ENCODE measurements around the gene ADTRP.
"Not testable (repeated sequence)": the region's sequence is repeated elsewhere in the genome, so short reads cannot be mapped to it uniquely, and the experiment has no call there.

The ADTRP gene

GRCh38 chr6:11688425-11688709, 90.2 kb downstream of the ADTRP start:
- DNase-seq, result no peak

GRCh38 chr6:11685481-11686093, 93.0 kb downstream of the ADTRP start:
- DNase-seq, result no peak

GRCh38 chr6:11684901-11685480, 93.6 kb downstream of the ADTRP start:
- no peak for DNase-seq

- DNase-seq, result no peak
These were observed 94.7 kb downstream of the ADTRP start for GRCh38 chr6:11683871-11684270.

GRCh38 chr6:11682561-11682975, 96.0 kb downstream of the ADTRP start:
- DNase-seq, result no peak

- DNase-seq, result no peak
These were observed 96.8 kb downstream of the ADTRP start for GRCh38 chr6:11681770-11682169.

GRCh38 chr6:11681357-11681756, 97.2 kb downstream of the ADTRP start:
- no peak for DNase-seq

- DNase-seq, result not testable (repeated sequence)
These were observed 98.1 kb downstream of the ADTRP start for GRCh38 chr6:11680479-11680878.

- DNase-seq, result no peak
These were observed 99.5 kb downstream of the ADTRP start for GRCh38 chr6:11679099-11679498.

- no peak for DNase-seq
These were observed 103.0 kb downstream of the ADTRP start for GRCh38 chr6:11675601-11676000.

- no peak for DNase-seq
These were observed 105.9 kb downstream of the ADTRP start for GRCh38 chr6:11672669-11673068.

GRCh38 chr6:11672256-11672655, 106.3 kb downstream of the ADTRP start:
- no peak for DNase-seq

- no peak for DNase-seq
These were observed 108.9 kb downstream of the ADTRP start for GRCh38 chr6:11669696-11670095.

GRCh38 chr6:11668455-11668854, 110.1 kb downstream of the ADTRP start:
- no peak for DNase-seq

- no peak for DNase-seq
These were observed 110.7 kb downstream of the ADTRP start for GRCh38 chr6:11667876-11668275.

GRCh38 chr6:11665604-11666326, 112.8 kb downstream of the ADTRP start:
- no peak for DNase-seq

Data from NCI-H1092 treated with DMSO at 0.1 percent for 48 hours (cell line).